Osteoblast (primary cell): Measurements from ENCODE around the gene MAT2B. TPM values are rescaled to one million over a fixed set of nuclear protein-coding genes. Genes with fewer than 3 reads are reported as not detected.
A peak's percentile ranks its signal among the peaks of the same experiment; 100 is the strongest.

Experiments used
- DNase-seq: peaks from one replicate; pipeline ENCODE4 v3.0.0; 2011; ENCODE audit warnings: low spot score, mixed read lengths; ENCODE audit not compliant: insufficient read length; ENCODE audit errors: missing footprints
- H2AFZ ChIP-seq: 2 replicates; pipeline ENCODE4 v1.6.0; 2011; ENCODE audit warnings: mild to moderate bottlenecking, low read length
- H3K27ac ChIP-seq: 2 replicates; pipeline ENCODE4 v1.5.1; 2011; ENCODE audit warnings: mild to moderate bottlenecking, low read depth, low read length, moderate library complexity
- H3K27me3 ChIP-seq: 2 replicates; pipeline ENCODE4 v1.6.0; 2012; ENCODE audit warnings: mild to moderate bottlenecking, control low read depth, inconsistent platforms, low read length, moderate library complexity; ENCODE audit not compliant: insufficient read depth
- H3K36me3 ChIP-seq: 2 replicates; pipeline ENCODE4 v1.5.1; 2011; ENCODE audit warnings: mild to moderate bottlenecking, low read length, control low read depth, moderate library complexity; ENCODE audit not compliant: insufficient read depth
- H3K4me1 ChIP-seq: 2 replicates; pipeline ENCODE4 v1.5.1; 2011; ENCODE audit warnings: mild to moderate bottlenecking, low read length, control low read depth, moderate library complexity; ENCODE audit not compliant: insufficient read depth
- H3K4me2 ChIP-seq: 2 replicates; pipeline ENCODE4 v1.6.0; 2011; ENCODE audit warnings: mild to moderate bottlenecking, low read length; ENCODE audit not compliant: insufficient read depth
- H3K4me3 ChIP-seq: fragments of 200-600 bp; sonication (generic); 3 replicates; pipeline ENCODE4 v1.5.1; 2012; ENCODE audit warnings: mild to moderate bottlenecking, low read length, inconsistent platforms; ENCODE audit not compliant: insufficient read depth
- H3K79me2 ChIP-seq: 2 replicates; pipeline ENCODE4 v1.6.0; 2012; ENCODE audit warnings: mild to moderate bottlenecking, low read length, control low read depth, inconsistent platforms; ENCODE audit not compliant: insufficient read depth
- H3K9me3 ChIP-seq: 2 replicates; pipeline ENCODE4 v1.5.1; 2011; ENCODE audit warnings: low read depth, low read length, control low read depth
- H4K20me1 ChIP-seq: 2 replicates; pipeline ENCODE4 v1.6.0; 2012; ENCODE audit warnings: mild to moderate bottlenecking, low read length, control low read depth; ENCODE audit not compliant: insufficient read depth
- total RNA-seq: library from RNA; depleted of rRNA; stranded (reverse); fragments of >200 nt; gene quantifications from 2 replicates; pipeline ENCODE4 v1.2.3, GENCODE V29; 2012
- TF ChIP-seq, protein P1 (sequence below): IDR thresholded peaks from 2 replicates; pipeline ENCODE4 v1.5.1; 2011; ENCODE audit warnings: mild to moderate bottlenecking, low read depth, low read length, moderate library complexity; ENCODE audit errors: extremely low read depth

The MAT2B gene
- total RNA-seq, 1 donor = 46.7 TPM

DNA sequence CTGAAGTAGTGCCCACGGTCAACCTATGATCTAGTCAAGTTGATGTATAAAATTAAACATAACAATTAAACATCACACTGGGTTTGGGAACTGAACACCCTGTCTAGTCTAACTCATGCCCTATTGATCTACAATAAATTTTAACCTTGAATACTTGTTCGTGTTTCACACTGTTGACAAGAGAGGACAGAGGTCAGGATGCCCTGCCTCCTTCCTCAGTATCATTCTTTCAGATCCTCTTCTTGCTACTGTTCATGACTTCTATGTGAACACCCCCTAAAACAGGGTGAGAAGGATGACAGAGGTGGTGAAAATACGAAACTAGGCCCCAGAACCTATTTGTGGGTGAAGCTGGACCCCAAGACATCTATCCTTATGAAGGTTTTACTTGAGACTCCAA lies 8.1 kb upstream of the MAT2B start:
- Histone ChIP-seq H3K27ac (no peak overlapping the region), H3K4me3 (no peak overlapping the region), H3K27me3 (no peaks in the 10 kb centered on the region), H3K36me3 (no peaks in the 10 kb centered on the region), H3K9me3 (no peaks in the 10 kb centered on the region), H4K20me1 (no peaks in the 10 kb centered on the region), H3K4me2 (no peak overlapping the region), H3K79me2 (no peaks in the 10 kb centered on the region), H2AFZ (no peak overlapping the region), H3K4me1 (peaks cover 4% of the 10 kb centered on the region)
- TF ChIP-seq, protein P1, sequence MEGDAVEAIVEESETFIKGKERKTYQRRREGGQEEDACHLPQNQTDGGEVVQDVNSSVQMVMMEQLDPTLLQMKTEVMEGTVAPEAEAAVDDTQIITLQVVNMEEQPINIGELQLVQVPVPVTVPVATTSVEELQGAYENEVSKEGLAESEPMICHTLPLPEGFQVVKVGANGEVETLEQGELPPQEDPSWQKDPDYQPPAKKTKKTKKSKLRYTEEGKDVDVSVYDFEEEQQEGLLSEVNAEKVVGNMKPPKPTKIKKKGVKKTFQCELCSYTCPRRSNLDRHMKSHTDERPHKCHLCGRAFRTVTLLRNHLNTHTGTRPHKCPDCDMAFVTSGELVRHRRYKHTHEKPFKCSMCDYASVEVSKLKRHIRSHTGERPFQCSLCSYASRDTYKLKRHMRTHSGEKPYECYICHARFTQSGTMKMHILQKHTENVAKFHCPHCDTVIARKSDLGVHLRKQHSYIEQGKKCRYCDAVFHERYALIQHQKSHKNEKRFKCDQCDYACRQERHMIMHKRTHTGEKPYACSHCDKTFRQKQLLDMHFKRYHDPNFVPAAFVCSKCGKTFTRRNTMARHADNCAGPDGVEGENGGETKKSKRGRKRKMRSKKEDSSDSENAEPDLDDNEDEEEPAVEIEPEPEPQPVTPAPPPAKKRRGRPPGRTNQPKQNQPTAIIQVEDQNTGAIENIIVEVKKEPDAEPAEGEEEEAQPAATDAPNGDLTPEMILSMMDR = no peak
- no peak for DNase-seq

DNA sequence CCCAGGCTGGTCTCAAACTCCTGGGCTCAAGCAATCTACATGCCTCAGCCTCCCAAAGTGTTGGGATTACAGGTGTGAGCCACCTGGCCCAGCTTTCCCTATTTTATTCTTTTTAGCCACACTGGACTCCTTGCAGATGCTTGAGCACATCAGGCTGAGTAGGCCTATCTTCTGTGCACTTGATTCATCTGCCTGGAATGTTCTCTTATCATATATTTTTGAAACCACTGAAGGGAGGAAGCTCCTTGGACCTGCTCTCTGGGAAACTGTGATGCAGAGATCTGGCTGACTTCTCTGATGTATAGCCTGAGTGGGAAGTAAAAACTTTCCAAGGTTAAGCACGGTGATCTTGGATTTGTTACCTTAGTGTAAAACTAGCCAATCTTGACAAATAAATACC lies 6.5 kb upstream of the MAT2B start:
- TF ChIP-seq, protein P1 = no peak
- Histone ChIP-seq H3K27me3 (no peaks in the 10 kb centered on the region), H3K4me1 (peaks cover 17% of the 10 kb centered on the region), H3K9me3 (no peaks in the 10 kb centered on the region), H4K20me1 (no peaks in the 10 kb centered on the region), H3K4me3 (no peak overlapping the region), H3K79me2 (peaks cover 3% of the 10 kb centered on the region), H3K4me2 (no peak overlapping the region), H3K27ac (no peak overlapping the region), H2AFZ (no peak overlapping the region), H3K36me3 (no peaks in the 10 kb centered on the region)
- DNase-seq = peak; percentile 77

DNA sequence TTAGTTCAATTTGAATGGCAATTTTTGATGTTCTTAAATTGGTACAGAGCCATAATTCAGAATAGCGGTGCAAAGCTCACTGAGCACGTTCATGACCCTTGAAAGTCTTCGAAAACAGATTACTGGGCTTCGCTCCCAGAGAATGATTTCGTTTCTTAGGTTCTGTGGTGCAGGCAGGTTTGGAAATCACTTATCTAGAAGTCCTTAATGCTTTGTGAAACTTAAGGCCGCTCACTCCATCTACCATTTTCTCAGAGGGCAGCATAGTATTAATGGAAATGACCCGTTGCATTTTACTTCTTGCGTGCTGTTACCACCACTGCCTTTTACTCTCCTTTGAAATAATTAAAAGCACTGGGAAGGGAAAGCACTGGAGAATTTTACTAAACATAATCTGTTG lies 2.9 kb upstream of the MAT2B start:
- peak; percentile 46 for DNase-seq

More for the DNA sequence above, 2.9 kb upstream of the MAT2B start:
- Histone ChIP-seq H3K27ac (peak overlapping the region; percentile 89), H3K4me1 (peaks cover 39% of the 10 kb centered on the region), H3K27me3 (no peaks in the 10 kb centered on the region), H4K20me1 (peaks cover 12% of the 10 kb centered on the region), H3K4me3 (peak overlapping the region; percentile 87), H3K79me2 (peaks cover 21% of the 10 kb centered on the region), H3K4me2 (peak overlapping the region; percentile 99), H2AFZ (peak overlapping the region; percentile 95), H3K36me3 (no peaks in the 10 kb centered on the region), H3K9me3 (no peaks in the 10 kb centered on the region)
- TF ChIP-seq, protein P1 = no peak
